DOHH2 (cell line): ENCODE measurements around the gene ISCA1.

Source experiments
- H3F3A ChIP-seq: fragments of 200-600 bp; sonication (generic), shearing (Covaris generic); 2 replicates; pipeline ENCODE4 v1.6.0; 2016; ENCODE audit warnings: antibody characterized with exemption, mild to moderate bottlenecking; ENCODE audit not compliant: control insufficient read depth, insufficient read depth
- H3K27ac ChIP-seq: fragments of 200-600 bp; sonication (generic); 2 replicates; pipeline ENCODE4 v1.5.1; 2014; ENCODE audit warnings: low read depth, mild to moderate bottlenecking, low read length, moderate library complexity
- H3K27me3 ChIP-seq: fragments of 200-600 bp; sonication (generic); 2 replicates; pipeline ENCODE4 v1.6.1; 2014; ENCODE audit warnings: mild to moderate bottlenecking, low read length, mixed read lengths; ENCODE audit not compliant: control insufficient read depth
- H3K36me3 ChIP-seq: fragments of 200-600 bp; sonication (generic); 2 replicates; pipeline ENCODE4 v1.6.1; 2014; ENCODE audit warnings: mild to moderate bottlenecking, low read length, moderate library complexity, mixed read lengths; ENCODE audit not compliant: control insufficient read depth
- H3K4me1 ChIP-seq: fragments of 200-600 bp; sonication (generic); 2 replicates; pipeline ENCODE4 v1.6.1; 2014; ENCODE audit warnings: mild to moderate bottlenecking, low read length, mixed read lengths; ENCODE audit not compliant: control insufficient read depth
- H3K4me2 ChIP-seq: fragments of 200-600 bp; sonication (generic); 2 replicates; pipeline ENCODE4 v1.6.0; 2014; ENCODE audit warnings: mild to moderate bottlenecking, low read length, moderate library complexity
- H3K4me3 ChIP-seq: fragments of 200-600 bp; sonication (generic); 2 replicates; pipeline ENCODE4 v1.5.1; 2014; ENCODE audit warnings: mild to moderate bottlenecking, low read length, mixed read lengths
- H3K79me2 ChIP-seq: fragments of 200-600 bp; sonication (generic); 2 replicates; pipeline ENCODE4 v1.6.1; 2014; ENCODE audit warnings: mild to moderate bottlenecking, low read length, mixed read lengths; ENCODE audit not compliant: control insufficient read depth
- H3K9me2 ChIP-seq: fragments of 200-600 bp; sonication (generic); replicated peaks from 2 replicates; pipeline ENCODE4 v1.6.1; 2014; ENCODE audit warnings: mild to moderate bottlenecking, low read length, mixed read lengths; ENCODE audit not compliant: control insufficient read depth
- H3K9me3 ChIP-seq: fragments of 200-600 bp; sonication (generic); 2 replicates; pipeline ENCODE4 v1.6.1; 2014; ENCODE audit warnings: antibody characterized with exemption, low read length, mixed read lengths; ENCODE audit not compliant: control insufficient read depth, insufficient read depth
- H4K20me1 ChIP-seq: fragments of 200-600 bp; sonication (generic); 2 replicates; pipeline ENCODE4 v1.6.0; 2014; ENCODE audit warnings: low read depth, mild to moderate bottlenecking, antibody characterized with exemption, low read length, moderate library complexity; ENCODE audit not compliant: control insufficient read depth, insufficient read depth
- CTCF ChIP-seq: fragments of 200-600 bp; sonication (generic); IDR thresholded peaks from one replicate; pipeline ENCODE4 v1.5.1; 2014; ENCODE audit warnings: antibody characterized with exemption, mild to moderate bottlenecking, low read depth, low read length; ENCODE audit not compliant: poor library complexity, severe bottlenecking
- EZH2phosphoT487 ChIP-seq: fragments of 200-600 bp; sonication (generic); IDR thresholded peaks from 2 replicates; pipeline ENCODE4 v1.6.1; 2017; ENCODE audit warnings: borderline replicate concordance, mild to moderate bottlenecking, antibody characterized with exemption, low read length, moderate library complexity, mixed read lengths

ISCA1 gene

GRCh38 chr9:86308687-86309086, 26.3 kb upstream of the ISCA1 start:
- no peak for TF ChIP-seq EZH2phosphoT487
- TF ChIP-seq CTCF, result no peak
- Histone ChIP-seq H3F3A (no peaks in the 10 kb centered on the region), H3K9me2 (no peaks in the 10 kb centered on the region), H3K27ac (no peak overlapping the region), H4K20me1 (no peaks in the 10 kb centered on the region), H3K27me3 (no peaks in the 10 kb centered on the region), H3K36me3 (peaks cover 75% of the 10 kb centered on the region), H3K4me2 (no peak overlapping the region), H3K79me2 (no peaks in the 10 kb centered on the region), H3K9me3 (no peaks in the 10 kb centered on the region), H3K4me3 (no peak overlapping the region), H3K4me1 (no peaks in the 10 kb centered on the region)

- Histone ChIP-seq H3K79me2 (no peaks in the 10 kb centered on the region), H3K27ac (no peak overlapping the region), H4K20me1 (no peaks in the 10 kb centered on the region), H3K27me3 (no peaks in the 10 kb centered on the region), H3K4me2 (no peak overlapping the region), H3K4me1 (no peaks in the 10 kb centered on the region), H3K36me3 (peaks cover 90% of the 10 kb centered on the region), H3K9me3 (no peaks in the 10 kb centered on the region), H3K9me2 (no peaks in the 10 kb centered on the region), H3F3A (no peaks in the 10 kb centered on the region), H3K4me3 (no peak overlapping the region)
- TF ChIP-seq CTCF (no peak), EZH2phosphoT487 (no peak)
Observed at GRCh38 chr9:86304236-86304730, 21.9 kb upstream of the ISCA1 start.

GRCh38 chr9:86303316-86303975, 21.1 kb upstream of the ISCA1 start:
- peaks cover 90% of the 10 kb centered on the region for H3K36me3 ChIP-seq
- no peak overlapping the region for H3K27ac ChIP-seq
- H3K4me1 ChIP-seq, result no peaks in the 10 kb centered on the region
- no peaks in the 10 kb centered on the region for H3K9me2 ChIP-seq
- no peaks in the 10 kb centered on the region for H3K79me2 ChIP-seq
- no peak overlapping the region for H3K4me2 ChIP-seq
- TF ChIP-seq CTCF, result no peak
- no peak for TF ChIP-seq EZH2phosphoT487
- H3K4me3 ChIP-seq, result no peak overlapping the region
- H3K27me3 ChIP-seq, result no peaks in the 10 kb centered on the region
- no peaks in the 10 kb centered on the region for H3F3A ChIP-seq
- H3K9me3 ChIP-seq, result no peaks in the 10 kb centered on the region
- H4K20me1 ChIP-seq, result no peaks in the 10 kb centered on the region
